Measurements from ENCODE around the gene ARHGAP18.

DNA sequence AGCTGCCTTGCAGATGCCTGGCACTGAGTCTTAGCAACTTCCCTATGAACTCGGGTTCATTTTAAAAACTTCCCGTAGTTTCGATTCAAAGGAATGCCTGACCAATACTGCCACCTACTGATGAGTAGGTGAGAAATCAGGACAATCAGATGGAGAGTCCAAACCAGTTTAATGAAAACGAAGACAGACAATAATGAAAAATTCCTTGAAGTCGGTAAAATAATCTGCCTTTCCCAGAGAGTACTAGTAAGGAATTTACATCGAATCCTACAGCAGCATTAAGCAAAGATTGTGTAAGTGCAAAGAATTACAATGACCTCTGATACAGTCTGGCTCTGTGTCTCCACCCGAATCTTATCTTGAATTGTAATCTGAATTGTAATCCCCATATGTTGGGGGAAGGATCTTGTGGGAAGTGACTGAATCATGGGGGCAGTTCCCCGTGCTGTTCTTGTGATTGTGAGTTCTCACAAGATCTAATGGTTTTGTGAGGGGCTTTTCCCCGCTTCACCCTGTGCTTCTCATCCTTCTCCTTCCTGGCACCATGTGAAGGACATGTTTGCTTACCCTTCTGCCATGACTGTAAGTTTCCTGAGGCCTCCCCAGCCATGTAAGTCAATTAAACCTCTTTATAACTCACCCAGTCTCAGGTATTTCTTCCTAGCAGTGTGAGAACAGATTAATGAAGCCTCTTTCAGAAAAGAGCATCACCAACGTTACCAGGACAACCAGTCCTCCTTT is 134.4 kb downstream of the ARHGAP18 start:
- TF ChIP-seq, protein P1, sequence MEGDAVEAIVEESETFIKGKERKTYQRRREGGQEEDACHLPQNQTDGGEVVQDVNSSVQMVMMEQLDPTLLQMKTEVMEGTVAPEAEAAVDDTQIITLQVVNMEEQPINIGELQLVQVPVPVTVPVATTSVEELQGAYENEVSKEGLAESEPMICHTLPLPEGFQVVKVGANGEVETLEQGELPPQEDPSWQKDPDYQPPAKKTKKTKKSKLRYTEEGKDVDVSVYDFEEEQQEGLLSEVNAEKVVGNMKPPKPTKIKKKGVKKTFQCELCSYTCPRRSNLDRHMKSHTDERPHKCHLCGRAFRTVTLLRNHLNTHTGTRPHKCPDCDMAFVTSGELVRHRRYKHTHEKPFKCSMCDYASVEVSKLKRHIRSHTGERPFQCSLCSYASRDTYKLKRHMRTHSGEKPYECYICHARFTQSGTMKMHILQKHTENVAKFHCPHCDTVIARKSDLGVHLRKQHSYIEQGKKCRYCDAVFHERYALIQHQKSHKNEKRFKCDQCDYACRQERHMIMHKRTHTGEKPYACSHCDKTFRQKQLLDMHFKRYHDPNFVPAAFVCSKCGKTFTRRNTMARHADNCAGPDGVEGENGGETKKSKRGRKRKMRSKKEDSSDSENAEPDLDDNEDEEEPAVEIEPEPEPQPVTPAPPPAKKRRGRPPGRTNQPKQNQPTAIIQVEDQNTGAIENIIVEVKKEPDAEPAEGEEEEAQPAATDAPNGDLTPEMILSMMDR (IDR thresholded peaks at IDR 0.05; ENCODE audit: low read depth, low read length, missing input control) = peak; percentile 74
- TF ChIP-seq, protein P2, sequence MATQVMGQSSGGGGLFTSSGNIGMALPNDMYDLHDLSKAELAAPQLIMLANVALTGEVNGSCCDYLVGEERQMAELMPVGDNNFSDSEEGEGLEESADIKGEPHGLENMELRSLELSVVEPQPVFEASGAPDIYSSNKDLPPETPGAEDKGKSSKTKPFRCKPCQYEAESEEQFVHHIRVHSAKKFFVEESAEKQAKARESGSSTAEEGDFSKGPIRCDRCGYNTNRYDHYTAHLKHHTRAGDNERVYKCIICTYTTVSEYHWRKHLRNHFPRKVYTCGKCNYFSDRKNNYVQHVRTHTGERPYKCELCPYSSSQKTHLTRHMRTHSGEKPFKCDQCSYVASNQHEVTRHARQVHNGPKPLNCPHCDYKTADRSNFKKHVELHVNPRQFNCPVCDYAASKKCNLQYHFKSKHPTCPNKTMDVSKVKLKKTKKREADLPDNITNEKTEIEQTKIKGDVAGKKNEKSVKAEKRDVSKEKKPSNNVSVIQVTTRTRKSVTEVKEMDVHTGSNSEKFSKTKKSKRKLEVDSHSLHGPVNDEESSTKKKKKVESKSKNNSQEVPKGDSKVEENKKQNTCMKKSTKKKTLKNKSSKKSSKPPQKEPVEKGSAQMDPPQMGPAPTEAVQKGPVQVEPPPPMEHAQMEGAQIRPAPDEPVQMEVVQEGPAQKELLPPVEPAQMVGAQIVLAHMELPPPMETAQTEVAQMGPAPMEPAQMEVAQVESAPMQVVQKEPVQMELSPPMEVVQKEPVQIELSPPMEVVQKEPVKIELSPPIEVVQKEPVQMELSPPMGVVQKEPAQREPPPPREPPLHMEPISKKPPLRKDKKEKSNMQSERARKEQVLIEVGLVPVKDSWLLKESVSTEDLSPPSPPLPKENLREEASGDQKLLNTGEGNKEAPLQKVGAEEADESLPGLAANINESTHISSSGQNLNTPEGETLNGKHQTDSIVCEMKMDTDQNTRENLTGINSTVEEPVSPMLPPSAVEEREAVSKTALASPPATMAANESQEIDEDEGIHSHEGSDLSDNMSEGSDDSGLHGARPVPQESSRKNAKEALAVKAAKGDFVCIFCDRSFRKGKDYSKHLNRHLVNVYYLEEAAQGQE (IDR thresholded peaks at IDR 0.05) = no peak
- no peak for TF ChIP-seq EGR1 (IDR thresholded peaks at IDR 0.05; ENCODE audit: low read depth in 2 of 2)
- TF ChIP-seq, protein P3, sequence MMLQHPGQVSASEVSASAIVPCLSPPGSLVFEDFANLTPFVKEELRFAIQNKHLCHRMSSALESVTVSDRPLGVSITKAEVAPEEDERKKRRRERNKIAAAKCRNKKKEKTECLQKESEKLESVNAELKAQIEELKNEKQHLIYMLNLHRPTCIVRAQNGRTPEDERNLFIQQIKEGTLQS (IDR thresholded peaks at IDR 0.05) = no peak
- no peak for TF ChIP-seq FOXA1 (IDR thresholded peaks at IDR 0.05)

Measured in liver (tissue), 3 donors.